Lung microvascular endothelial cell (primary cell): ENCODE data around the gene DDO. TPM values are rescaled to one million over a fixed set of nuclear protein-coding genes. Genes with fewer than 3 reads are reported as not detected.
"Not testable (repeated sequence)": the region's sequence is repeated elsewhere in the genome, so short reads cannot be mapped to it uniquely, and the experiment has no call there.

Experiments
- DNase-seq, 2 donors: peaks; one replicate each; pipeline versions ENCODE4 v3.0.0 to v3.0.0-alpha.2; 2010; ENCODE audit warnings: low read depth in 2 of 2
- total RNA-seq: library from RNA; depleted of rRNA; stranded (reverse); fragments of >200 nt; gene quantifications from 2 replicates; pipeline ENCODE4 v1.2.1, GENCODE V29; 2014

DDO gene
- total RNA-seq, 1 donor from 2014 or later = 2.6 TPM

GRCh38 chr6:110367825-110368224 is 47.5 kb downstream of the DDO start:
- no peak for DNase-seq

- no peak for DNase-seq
Observed at GRCh38 chr6:110366975-110367374, 48.4 kb downstream of the DDO start.

- no peak for DNase-seq
Observed at GRCh38 chr6:110366256-110366655, 49.1 kb downstream of the DDO start.

GRCh38 chr6:110364364-110365105 is 50.8 kb downstream of the DDO start:
- DNase-seq = no peak

GRCh38 chr6:110363748-110364147 is 51.6 kb downstream of the DDO start:
- DNase-seq = no peak

- no peak for DNase-seq
Observed at GRCh38 chr6:110360676-110361075, 54.7 kb downstream of the DDO start.

- DNase-seq = no peak
Observed at GRCh38 chr6:110359556-110359955, 55.8 kb downstream of the DDO start.

- no peak for DNase-seq
Observed at GRCh38 chr6:110358553-110359160, 56.7 kb downstream of the DDO start.

GRCh38 chr6:110357664-110358552 is 57.5 kb downstream of the DDO start, which contains the start of gene METTL24:
TSS of gene METTL24 (minus strand) at chr6:110358349. CDS start at chr6:110358272, 77 bp downstream.
- no peak for DNase-seq

- DNase-seq = no peak
Observed at GRCh38 chr6:110357298-110357663, 58.1 kb downstream of the DDO start.

GRCh38 chr6:110356778-110357177 is 58.6 kb downstream of the DDO start:
- no peak for DNase-seq

GRCh38 chr6:110355727-110356126 is 59.6 kb downstream of the DDO start:
- no peak for DNase-seq

- no peak for DNase-seq
Observed at GRCh38 chr6:110355022-110355421, 60.4 kb downstream of the DDO start.

- DNase-seq = no peak
Observed at GRCh38 chr6:110354153-110354552, 61.2 kb downstream of the DDO start.

GRCh38 chr6:110353457-110354001 is 61.8 kb downstream of the DDO start:
- no peak for DNase-seq

GRCh38 chr6:110352563-110353262 is 62.7 kb downstream of the DDO start:
- DNase-seq = no peak

GRCh38 chr6:110351986-110352385 is 63.4 kb downstream of the DDO start:
- no peak for DNase-seq

- DNase-seq = no peak
Observed at GRCh38 chr6:110351546-110351945, 63.8 kb downstream of the DDO start.

GRCh38 chr6:110350593-110350992 is 64.8 kb downstream of the DDO start:
- not testable (repeated sequence) for DNase-seq

- DNase-seq = no peak
Observed at GRCh38 chr6:110348961-110349690, 66.2 kb downstream of the DDO start.

GRCh38 chr6:110345025-110345424 is 70.3 kb downstream of the DDO start:
- DNase-seq = no peak
